GM19023 (cell line): ENCODE results near the gene FNDC5.
A peak's percentile ranks its signal among the peaks of the same experiment; 100 is the strongest.

Experiments
- ATAC-seq: cut with Tn5 transposase; IDR thresholded peaks from one replicate; pipeline ENCODE4 v1.9.1; 2021; ENCODE audit warnings: mild to moderate bottlenecking, moderate library complexity; ENCODE audit not compliant: unreplicated experiment

Gene FNDC5

GRCh38 chr1:32865639-32866405 is 4.9 kb downstream of the FNDC5 start:
- no peak for ATAC-seq

GRCh38 chr1:32864375-32865019 is 6.2 kb downstream of the FNDC5 start:
- ATAC-seq, result no peak

DNA sequence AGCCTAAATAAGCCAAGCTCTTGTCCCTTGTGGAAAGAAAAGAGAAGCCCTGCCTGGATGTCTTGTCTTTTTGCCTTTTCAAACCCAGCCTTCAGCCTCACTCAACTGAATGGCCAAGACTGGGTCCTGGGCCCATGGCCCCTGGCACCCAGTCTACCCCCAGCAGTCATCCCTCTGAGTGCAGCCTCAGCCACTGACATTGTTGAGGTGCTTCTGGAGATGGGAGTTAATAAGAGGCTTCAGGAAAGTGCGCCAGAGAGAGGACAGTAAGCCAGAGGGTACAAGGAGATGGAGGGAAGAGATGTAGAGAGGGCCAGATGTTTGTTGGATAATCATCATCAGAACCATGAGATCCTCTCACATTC is 6.8 kb downstream of the FNDC5 start:
- no peak for ATAC-seq

DNA sequence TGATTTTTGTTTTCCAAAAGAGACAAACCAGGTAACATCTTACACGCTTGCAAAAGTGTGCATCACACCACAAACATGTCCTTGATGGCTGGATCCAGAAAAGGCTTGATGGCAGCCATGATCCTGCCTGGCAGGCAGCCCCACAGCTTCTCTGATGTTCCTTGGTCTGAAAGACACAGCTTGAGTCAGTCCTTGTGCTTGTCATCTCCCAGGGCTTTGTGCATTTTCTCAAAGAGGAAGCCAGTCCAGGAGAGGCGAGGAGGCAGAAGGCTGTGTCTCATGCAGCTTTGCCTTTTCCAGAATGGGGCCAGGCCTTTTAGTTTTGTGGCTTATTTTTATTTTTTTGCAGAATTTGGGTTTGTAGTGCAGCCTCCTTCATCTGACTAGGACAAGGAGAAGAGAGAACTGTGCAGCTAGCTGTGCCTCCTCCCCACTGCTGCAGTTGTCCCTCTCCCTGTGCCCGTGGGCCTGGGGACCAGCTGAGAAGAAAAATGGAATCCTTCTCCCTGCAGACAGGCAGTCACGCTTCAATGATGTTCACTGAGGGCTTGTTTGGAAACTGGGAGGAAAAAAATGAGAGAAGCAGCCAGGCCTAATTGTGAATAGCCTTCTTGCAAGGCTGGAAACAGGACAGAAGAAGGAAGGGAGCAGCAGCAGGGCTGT is 7.4 kb downstream of the FNDC5 start:
- no peak for ATAC-seq

DNA sequence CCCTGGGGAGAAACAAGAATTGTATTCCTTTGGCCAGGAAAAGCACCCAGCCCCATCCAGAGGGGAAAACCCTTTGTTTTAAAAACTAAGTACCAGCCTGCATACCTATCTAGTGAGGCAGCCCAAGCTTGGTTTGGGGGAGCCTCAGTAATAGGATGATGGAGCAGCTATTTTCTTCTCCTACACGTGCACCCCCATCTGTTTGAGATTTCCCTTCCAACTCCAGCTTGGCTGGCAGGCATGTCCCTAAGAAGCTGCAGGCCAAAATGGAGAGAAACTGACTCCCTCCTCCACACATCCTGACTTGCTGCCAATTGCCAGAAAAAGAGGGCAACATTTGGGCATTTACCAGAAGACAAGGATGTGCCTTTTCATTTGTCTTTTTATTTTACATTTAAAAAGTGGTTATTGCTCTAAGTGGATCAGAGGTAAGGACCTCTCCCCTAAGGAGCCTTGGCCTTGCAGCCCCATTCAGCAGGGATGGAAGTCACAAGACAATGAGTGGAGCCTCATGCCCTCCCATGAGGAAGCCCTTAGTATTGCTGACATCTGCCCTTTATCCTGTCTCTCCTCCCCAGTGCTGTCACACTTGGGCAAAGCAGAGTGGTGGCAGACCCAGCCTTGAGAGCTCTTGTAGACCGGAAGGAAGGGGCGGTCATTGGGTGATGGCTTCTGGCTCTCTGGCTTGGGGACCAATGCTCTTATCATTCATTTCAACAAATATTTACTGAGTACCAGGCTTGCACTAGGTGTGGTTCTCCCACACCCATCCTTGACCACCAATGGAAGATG is 8.6 kb downstream of the FNDC5 start:
- no peak for ATAC-seq

- no peak for ATAC-seq
Observed at GRCh38 chr1:32860566-32860965, 10.1 kb downstream of the FNDC5 start.

DNA sequence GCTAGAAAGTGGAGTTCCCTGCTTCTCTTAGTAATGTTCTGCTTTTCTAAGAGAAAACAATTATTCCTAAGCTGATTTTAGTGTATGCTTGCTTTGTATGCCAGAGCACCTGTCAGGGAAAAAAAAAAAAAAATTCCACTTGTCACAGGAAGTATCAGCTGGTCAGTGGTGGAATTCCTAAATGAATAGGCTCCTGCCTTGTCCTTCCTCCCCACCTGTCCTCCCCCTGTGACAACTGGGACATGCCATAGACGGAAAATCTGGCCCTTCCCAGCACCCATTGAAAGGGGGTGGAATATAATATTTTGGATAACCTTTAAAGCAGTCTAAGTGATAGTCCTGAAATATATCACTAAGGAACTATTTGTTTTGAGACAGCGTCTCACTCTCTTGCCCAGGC is 10.8 kb downstream of the FNDC5 start:
- ATAC-seq, result no peak

DNA sequence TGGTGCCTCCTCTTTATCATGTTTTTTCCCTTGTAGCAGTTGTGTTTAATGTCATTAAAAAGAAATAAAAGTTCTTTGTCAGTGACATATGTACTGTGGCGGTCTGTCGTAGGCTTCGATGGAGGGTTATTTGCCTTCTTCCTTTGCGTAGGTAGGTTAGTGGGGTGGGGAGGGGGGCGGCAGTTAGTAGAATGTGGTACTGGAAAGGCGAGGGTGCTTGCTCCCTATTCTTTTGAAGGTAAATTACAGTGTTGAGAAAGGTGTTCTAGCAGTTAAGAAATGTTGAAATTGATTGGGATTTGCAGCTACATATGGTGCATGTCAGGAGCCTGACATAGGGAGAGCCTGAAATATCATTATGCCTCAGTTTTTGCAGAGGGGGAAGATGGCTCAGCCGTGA is 11.9 kb downstream of the FNDC5 start:
- no peak for ATAC-seq

DNA sequence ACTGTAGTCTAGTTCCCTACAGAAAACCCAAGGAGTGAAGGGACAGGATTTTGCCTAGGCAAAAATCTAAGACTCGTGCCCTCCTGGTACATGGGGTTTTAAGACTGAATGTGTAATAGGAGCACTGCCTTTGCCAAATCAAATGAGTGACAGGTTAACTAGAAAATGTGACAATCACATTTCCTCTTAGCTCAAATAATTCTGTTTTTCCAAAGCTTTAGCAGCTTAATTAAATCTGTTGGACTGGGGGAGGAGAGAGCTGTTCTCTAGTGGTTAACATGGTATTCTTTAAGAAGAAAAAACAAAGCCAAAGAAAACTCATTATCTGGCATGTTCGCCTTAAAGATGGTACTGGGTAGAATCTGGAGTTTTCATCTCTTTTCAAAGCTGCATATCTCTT is 12.6 kb downstream of the FNDC5 start:
- no peak for ATAC-seq

GRCh38 chr1:32855861-32856617 is 14.7 kb downstream of the FNDC5 start:
- ATAC-seq, result no peak

GRCh38 chr1:32848354-32849063 is 22.2 kb downstream of the FNDC5 start:
- ATAC-seq, result no peak

- ATAC-seq, result no peak
Observed at GRCh38 chr1:32831878-32832277, 38.8 kb downstream of the FNDC5 start.

DNA sequence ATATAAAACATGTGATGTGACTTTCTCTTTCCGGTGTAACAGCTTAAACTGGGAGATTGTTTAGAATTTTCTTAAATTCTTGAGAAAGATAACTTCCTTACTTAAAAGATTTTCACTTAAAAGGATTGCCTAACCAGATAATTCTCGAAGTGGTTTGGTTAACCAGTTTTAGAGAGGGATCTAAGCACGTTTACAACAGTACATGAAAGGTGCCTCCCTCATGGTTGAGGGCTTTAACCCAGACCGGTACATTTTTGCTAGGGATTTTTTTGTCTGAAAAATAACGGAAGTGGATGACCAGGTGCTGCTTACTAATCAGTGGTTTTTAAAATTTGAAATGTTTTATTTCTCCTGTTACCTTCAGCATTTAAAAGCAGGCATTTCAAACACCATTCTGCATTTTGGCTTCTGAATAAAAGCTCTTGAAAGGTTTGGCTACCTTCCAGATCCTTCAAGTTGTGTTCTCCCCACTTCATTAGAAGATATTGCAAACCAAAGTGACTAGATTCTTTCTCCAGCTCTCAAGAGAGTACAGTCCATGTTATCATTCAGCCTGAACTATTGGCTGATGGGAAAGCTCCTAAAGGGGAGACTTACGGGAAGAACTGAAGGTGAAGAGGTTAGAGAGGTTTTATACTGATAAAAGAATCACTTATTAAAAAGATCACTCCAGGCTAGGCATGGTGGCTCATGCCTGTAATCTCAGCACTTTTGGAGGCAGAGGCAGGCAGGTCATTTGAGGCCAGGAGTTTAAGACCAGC is 40.4 kb downstream of the FNDC5 start:
- ATAC-seq, result no peak

- no peak for ATAC-seq
Observed at GRCh38 chr1:32828341-32828740, 42.4 kb downstream of the FNDC5 start.

GRCh38 chr1:32825181-32825580 is 45.5 kb downstream of the FNDC5 start:
- no peak for ATAC-seq

DNA sequence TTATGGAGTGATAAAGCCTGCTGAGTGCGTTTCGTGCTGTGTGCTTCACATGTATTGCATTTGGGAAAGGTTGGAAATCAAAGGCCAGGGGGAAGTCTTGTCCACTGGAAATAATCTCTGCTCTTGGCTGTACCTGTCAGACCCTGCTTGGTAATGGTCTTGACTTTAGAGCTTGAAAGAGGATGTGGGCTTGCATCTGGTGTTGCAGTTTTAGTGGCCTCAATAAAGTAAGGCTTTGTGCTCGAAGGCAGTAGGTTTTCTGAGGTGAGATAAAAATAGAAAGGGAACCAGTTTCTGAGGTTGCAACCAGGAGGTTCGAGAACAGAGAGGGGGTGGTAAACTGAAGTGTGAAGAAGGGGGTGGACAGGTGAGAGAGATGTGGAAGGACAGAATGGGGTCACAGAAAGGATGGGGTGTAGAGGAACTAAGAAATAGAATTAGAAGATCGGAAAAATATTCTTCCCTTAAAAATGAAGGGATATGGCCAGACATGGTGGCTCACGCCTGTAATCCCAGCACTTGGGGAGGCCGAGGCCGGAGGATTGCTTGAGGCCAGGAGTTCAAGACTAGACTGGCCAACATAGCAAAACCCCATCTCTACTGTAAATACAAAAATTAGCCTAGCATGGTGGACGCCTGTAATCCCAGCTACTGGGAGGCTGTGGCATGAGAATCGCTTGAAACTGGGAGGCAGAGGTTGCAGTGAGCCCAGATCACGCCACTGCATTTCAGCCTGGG is 51.7 kb downstream of the FNDC5 start:
- no peak for ATAC-seq

GRCh38 chr1:32817815-32818786 is 52.6 kb downstream of the FNDC5 start:
- peak; percentile 13 for ATAC-seq
